Stimulated activated CD8-positive, alpha-beta memory T cell treated with anti-CD3 and anti-CD28 coated beads, Interleukin-15, amount 100 ng/mL, for 48 hours (primary cell): ENCODE measurements around the gene DIS3L2.
"Not testable (repeated sequence)": the region's sequence is repeated elsewhere in the genome, so short reads cannot be mapped to it uniquely, and the experiment has no call there.

ENCODE experiments used
- DNase-seq, 2 donors: peaks; one replicate each; pipeline ENCODE4 v3.0.0-alpha.2; 2020; ENCODE audit warnings: low read depth in 2 of 2

Gene DIS3L2

DNA sequence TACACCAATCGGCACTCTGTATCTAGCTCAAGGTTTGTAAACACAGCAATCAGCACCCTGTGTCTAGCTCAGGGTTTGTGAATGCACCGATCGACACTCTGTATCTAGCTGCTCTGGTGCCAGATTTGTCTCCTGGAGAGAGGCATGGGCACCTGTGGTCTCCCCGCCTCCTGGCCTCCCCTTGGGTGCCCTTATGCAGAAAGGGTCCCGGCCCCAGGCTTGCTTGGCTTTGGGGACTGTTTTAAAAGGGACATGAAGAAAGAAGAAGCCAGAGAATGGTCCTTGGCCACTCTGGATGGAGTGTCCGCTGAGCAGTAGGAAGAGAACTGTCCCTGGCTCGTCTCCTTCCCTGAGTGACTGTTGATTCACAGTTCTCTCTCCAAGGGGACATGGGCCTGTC is 405.5 kb downstream of the DIS3L2 start:
- no peak for DNase-seq

- DNase-seq, result no peak
Measured at GRCh38 chr2:232367591-232368233, 406.2 kb downstream of the DIS3L2 start.

GRCh38 chr2:232368311-232368731 is 406.8 kb downstream of the DIS3L2 start:
- DNase-seq, result no peak

- DNase-seq, result no peak
Measured at GRCh38 chr2:232369126-232369951, 407.8 kb downstream of the DIS3L2 start.

DNA sequence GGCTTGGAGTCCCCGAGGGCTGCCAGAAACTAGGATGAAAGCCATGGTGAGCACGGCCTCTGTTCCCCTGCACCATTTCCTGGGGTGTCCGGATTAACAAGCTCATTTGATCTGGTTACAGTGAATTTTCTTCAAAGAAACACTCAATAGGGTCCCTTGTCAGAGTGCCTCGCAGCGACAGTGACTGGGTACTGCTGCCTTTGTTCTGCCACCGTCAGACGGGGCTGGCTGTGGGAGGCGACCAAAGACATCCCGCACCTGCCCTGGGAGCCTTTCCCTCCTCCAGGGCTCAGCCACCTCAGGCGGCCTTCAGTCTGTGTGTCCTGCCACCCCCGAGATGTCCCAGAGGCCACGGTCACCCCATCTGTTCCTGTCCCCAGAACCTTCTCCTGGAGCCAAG is 408.5 kb downstream of the DIS3L2 start:
- not testable (repeated sequence) for DNase-seq

GRCh38 chr2:232372231-232373208 is 411.0 kb downstream of the DIS3L2 start:
- DNase-seq, result no peak

- no peak for DNase-seq
Measured at GRCh38 chr2:232374356-232374755, 412.8 kb downstream of the DIS3L2 start.

GRCh38 chr2:232375164-232375563 is 413.7 kb downstream of the DIS3L2 start:
- DNase-seq, result no peak

GRCh38 chr2:232376260-232376659 is 414.7 kb downstream of the DIS3L2 start:
- no peak for DNase-seq

GRCh38 chr2:232376713-232377112 is 415.2 kb downstream of the DIS3L2 start:
- DNase-seq, result no peak

GRCh38 chr2:232377319-232377718 is 415.8 kb downstream of the DIS3L2 start:
- DNase-seq, result no peak

- DNase-seq, result no peak
Measured at GRCh38 chr2:232377841-232378734, 416.6 kb downstream of the DIS3L2 start.

- DNase-seq, result not testable (repeated sequence)
Measured at GRCh38 chr2:232378735-232379151, 417.2 kb downstream of the DIS3L2 start, which contains the start of gene ALPP. Gene ALPP, plus strand, starts transcription at chr2:232378751. Its CDS starts 52 bp downstream, at chr2:232378803.

DNA sequence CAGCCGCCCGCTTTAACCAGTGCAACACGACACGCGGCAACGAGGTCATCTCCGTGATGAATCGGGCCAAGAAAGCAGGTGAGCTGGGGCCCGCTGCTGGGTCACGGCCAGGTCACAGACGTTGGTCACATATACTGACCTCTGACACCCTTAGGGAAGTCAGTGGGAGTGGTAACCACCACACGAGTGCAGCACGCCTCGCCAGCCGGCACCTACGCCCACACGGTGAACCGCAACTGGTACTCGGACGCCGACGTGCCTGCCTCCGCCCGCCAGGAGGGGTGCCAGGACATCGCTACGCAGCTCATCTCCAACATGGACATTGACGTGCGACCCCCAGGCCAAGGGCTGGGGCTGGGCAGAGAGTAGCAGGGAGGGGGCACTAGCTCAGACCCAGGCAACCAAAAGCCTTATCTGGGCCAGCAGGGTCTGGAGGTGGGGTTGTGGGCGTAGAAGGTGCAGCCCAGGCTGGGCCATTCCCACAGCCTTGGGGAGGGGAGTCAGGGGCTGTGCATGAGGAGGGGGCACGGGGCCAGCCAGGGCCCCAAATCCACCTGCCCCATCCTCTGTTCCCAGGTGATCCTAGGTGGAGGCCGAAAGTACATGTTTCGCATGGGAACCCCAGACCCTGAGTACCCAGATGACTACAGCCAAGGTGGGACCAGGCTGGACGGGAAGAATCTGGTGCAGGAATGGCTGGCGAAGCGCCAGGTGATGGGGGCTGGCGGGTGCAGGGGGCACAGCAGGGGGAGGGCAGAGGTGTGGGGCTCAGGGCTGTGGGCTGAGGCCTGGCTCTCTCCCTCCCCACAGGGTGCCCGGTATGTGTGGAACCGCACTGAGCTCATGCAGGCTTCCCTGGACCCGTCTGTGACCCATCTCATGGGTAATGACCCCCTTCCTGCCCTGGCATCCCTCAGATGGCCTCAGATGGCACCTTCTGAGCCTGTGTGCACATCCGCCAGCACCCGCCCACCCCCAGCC is 418.4 kb downstream of the DIS3L2 start:
- not testable (repeated sequence) for DNase-seq

- not testable (repeated sequence) for DNase-seq
Measured at GRCh38 chr2:232381204-232382031, 419.9 kb downstream of the DIS3L2 start.

GRCh38 chr2:232382331-232383225 is 421.1 kb downstream of the DIS3L2 start:
- no peak for DNase-seq

DNA sequence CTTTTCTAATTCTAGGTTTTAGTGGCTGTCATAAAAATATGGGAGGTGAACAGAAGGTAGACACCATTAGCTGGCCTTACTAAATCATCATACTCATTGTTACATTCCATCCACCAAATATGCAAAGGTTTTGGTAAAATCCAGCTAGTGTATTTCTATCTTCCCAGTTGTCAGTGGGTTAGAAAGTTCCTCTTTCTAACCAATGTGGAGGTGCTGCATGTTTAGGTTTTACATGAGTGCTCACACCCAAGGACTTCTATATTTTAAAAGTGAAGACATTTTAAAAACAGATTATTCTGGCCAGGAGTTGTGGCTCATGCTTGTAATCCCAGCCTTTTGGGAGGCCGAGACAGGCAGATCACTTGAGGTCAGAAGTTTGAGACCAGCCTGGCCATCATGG is 423.0 kb downstream of the DIS3L2 start:
- DNase-seq, result no peak

DNA sequence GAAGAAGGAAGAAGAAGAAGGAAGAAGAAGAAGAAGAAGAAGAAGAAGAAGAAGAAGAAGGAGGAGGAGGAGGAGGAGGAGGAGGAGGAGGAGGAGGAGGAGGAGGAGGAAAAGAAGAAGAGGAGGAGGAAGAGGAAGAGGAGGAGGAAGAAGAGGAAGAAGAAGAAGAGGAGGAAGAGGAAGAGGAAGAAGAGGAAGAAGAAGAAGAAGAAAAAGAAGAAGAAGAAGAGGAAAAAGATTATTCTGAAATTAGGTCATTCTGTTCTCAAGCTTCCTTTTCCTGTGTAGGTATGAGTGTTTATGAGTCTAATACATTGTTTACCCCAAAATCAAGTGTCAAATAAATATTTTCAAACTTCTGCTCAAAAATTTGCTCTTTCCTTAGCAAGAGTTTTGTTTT is 423.5 kb downstream of the DIS3L2 start:
- DNase-seq, result not testable (repeated sequence)
